NCI-H1048 (cell line): ENCODE data around the gene PUM1.
"Not testable (repeated sequence)": the region's sequence is repeated elsewhere in the genome, so short reads cannot be mapped to it uniquely, and the experiment has no call there.

Source experiments
- DNase-seq: peaks from one replicate; lab custom pipeline; 2025; lab: John Stamatoyannopoulos, UW

The PUM1 gene

GRCh38 chr1:31065310-31066217, at the start of gene PUM1:
PUM1 (minus strand) TSS chr1:31065717; CDS start chr1:31059566, 6,151 bp downstream.
- peak; percentile 98 for DNase-seq

- no peak for DNase-seq
Observed at GRCh38 chr1:31112266-31112935, 46.9 kb upstream of the PUM1 start.

GRCh38 chr1:31111290-31111951, 45.9 kb upstream of the PUM1 start:
- DNase-seq = no peak

- no peak for DNase-seq
Observed at GRCh38 chr1:31110846-31111245, 45.3 kb upstream of the PUM1 start.

- no peak for DNase-seq
Observed at GRCh38 chr1:31108861-31109260, 43.3 kb upstream of the PUM1 start.

- DNase-seq = no peak
Observed at GRCh38 chr1:31105646-31106045, 40.1 kb upstream of the PUM1 start.

- no peak for DNase-seq
Observed at GRCh38 chr1:31102501-31102950, 37.0 kb upstream of the PUM1 start.

GRCh38 chr1:31101147-31101502, 35.6 kb upstream of the PUM1 start:
- no peak for DNase-seq

GRCh38 chr1:31099293-31100032, 33.9 kb upstream of the PUM1 start:
- no peak for DNase-seq

- no peak for DNase-seq
Observed at GRCh38 chr1:31095985-31096384, 30.5 kb upstream of the PUM1 start.

GRCh38 chr1:31095298-31095981, 29.9 kb upstream of the PUM1 start:
- no peak for DNase-seq

GRCh38 chr1:31088081-31088480, 22.6 kb upstream of the PUM1 start:
- DNase-seq = not testable (repeated sequence)

- no peak for DNase-seq
Observed at GRCh38 chr1:31084782-31085569, 19.5 kb upstream of the PUM1 start.

- DNase-seq = no peak
Observed at GRCh38 chr1:31082385-31082784, 16.9 kb upstream of the PUM1 start.

GRCh38 chr1:31073044-31073443, 7.5 kb upstream of the PUM1 start:
- DNase-seq = no peak

GRCh38 chr1:31072304-31072746, 6.8 kb upstream of the PUM1 start:
- DNase-seq = no peak

- no peak for DNase-seq
Observed at GRCh38 chr1:31069392-31069791, 3.9 kb upstream of the PUM1 start.

- DNase-seq = no peak
Observed at GRCh38 chr1:31064718-31065309, 703 bp downstream of the PUM1 start.

- no peak for DNase-seq
Observed at GRCh38 chr1:31064111-31064717, 1.3 kb downstream of the PUM1 start.

- no peak for DNase-seq
Observed at GRCh38 chr1:31063631-31064030, 1.9 kb downstream of the PUM1 start.
